NCI-H2227 (cell line): Measurements from ENCODE around the gene MTUS2.
A peak's percentile ranks its signal among the peaks of the same experiment; 100 is the strongest.

Source experiments
- DNase-seq: peaks from one replicate; lab custom pipeline; 2025; ENCODE audit not compliant: unreplicated experiment; lab: John Stamatoyannopoulos, UW

MTUS2 gene

DNA sequence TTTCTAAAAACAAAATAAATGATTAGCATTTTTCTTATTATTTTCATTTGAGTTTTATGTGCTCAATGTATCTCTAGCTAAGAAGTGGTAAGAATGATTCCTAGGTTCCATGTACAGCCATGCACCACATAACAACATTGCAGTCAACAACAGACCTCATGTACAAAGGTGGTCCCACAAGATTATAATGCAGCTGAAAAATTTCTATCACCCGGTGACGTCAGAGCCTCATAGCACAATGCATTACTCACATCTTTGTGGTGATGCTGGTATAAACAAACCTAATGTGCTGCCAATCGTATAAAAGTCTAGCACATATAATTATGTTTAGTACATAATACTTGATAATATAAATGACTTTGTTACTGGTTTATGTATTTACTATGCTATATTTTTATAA is 654.9 kb downstream of the MTUS2 start:
- DNase-seq: no peak

DNA sequence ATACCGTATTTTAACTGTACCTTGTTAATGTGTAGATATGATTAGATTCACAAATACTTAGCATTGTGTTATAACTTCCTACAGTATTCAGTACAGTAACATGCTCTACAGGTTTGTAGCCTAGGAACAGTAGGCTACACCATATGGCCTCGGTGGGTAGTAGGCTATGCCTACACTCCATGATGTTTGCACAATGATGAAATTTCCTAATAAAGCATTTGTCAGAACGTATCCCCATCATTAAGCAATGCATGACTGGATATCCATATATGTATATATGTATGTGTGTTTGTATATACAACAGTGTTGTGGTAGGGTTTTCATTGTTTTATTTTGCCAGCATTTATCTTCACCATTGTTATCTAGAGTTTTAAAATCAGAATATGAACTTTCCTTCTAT is 655.9 kb downstream of the MTUS2 start:
- DNase-seq: no peak

- peak; percentile 22 for DNase-seq
Measured at GRCh38 chr13:29479716-29480492, 659.8 kb downstream of the MTUS2 start.

GRCh38 chr13:29480893-29481525 is 660.9 kb downstream of the MTUS2 start:
- DNase-seq: no peak

GRCh38 chr13:29481603-29482002 is 661.5 kb downstream of the MTUS2 start:
- no peak for DNase-seq

DNA sequence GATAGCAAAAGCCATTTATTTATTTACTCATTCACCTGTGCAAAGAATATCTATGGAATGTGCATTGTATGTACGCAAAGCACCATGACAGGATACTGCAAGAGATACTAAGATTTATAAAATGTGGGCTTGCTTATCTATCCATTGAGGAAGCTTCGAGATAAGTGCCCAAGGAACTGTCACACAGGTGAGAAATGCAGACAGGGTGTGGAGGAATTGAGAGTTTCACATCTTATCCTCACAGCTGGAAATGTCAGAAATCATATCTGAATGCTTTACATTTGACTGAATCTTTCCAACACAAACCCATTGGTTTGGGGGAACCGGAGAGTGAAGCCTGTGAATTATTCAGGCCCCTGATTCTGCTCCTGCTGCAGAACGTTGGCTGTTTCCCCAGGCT is 662.4 kb downstream of the MTUS2 start:
- DNase-seq: no peak

GRCh38 chr13:29483211-29483610 is 663.1 kb downstream of the MTUS2 start:
- no peak for DNase-seq

GRCh38 chr13:29483623-29484022 is 663.5 kb downstream of the MTUS2 start:
- no peak for DNase-seq

- no peak for DNase-seq
Measured at GRCh38 chr13:29484236-29484635, 664.1 kb downstream of the MTUS2 start.

- DNase-seq: no peak
Measured at GRCh38 chr13:29484796-29485195, 664.7 kb downstream of the MTUS2 start.

DNA sequence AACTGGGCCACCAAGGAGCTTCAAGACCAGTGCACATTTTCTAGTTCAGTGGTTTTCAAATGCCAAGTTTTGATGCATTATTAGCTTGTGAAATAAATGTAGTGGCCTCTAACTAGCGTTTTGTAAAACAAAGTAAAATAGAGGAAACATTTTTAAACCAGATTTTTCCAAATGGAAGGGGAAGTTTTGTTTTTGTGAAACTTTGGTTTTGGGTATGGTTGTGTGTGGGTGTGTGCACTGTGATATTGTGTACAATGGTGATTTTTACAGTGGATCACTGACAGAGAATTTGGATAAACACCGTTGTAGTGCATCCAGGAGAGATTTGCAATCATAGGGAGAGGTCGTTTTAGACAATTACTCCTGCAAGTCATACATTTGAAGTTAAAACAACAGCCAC is 666.4 kb downstream of the MTUS2 start:
- no peak for DNase-seq

- DNase-seq: no peak
Measured at GRCh38 chr13:29487466-29488454, 667.6 kb downstream of the MTUS2 start.

DNA sequence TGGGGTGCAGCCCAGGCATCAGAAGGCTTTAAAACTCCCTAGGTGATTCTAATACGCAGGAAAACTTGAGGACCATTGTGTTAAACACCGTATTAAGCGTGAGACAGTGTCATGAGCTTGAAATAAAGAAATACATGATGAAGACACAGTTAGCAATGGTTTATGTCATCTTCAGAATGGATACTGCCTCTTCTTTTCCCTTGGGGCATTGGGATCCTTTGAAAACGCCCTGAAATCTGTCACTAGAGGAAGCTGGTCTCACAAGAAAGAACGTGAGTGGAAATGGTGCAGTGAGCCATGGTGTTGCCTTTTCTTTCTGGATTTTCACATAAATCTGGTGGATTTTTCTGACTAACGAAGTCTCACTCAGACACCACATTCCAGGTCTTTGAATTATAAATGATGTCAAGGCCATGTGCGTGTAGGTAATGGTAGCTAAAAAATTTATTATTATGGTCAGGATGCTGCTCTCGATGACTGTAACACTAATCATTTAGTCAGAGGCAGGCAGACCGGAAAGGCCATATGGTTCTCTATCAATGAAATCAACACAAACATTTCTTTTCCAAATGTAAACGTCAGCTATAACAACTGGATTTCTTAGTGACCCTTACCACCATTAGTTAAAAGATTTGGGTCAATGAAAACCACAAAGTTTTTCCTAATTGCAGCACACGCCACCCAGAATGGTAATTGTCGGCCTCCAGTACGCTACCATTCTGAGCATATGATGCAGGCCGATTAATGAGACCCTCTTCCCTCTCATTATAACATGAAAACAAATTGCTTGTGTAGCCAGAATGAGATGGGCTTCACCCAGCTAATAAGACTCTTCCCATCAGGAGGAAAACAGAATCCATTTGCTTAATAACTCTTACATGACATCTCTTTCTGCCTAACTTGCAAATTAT is 669.8 kb downstream of the MTUS2 start:
- DNase-seq: no peak

- no peak for DNase-seq
Measured at GRCh38 chr13:29490561-29490885, 670.4 kb downstream of the MTUS2 start.

DNA sequence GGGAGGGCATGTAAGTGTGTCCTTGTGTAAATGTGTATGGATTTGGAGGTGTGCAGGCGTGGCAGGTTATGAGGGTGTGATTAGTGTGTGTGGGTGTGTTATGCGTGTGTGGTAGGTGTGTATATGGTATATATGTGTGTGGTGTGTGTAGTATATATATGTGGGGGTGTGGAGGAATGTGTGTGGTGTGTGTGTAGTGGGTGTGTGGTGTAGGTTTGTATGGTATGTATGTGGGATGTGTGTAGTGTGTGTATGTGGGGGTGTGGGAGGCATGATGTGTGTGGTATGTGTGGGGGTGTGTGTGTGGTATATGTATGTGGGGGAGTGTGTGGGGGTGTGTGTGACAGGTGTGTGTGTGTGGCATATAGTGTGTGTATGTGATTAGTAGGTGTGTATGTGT is 671.1 kb downstream of the MTUS2 start:
- DNase-seq: no peak

GRCh38 chr13:29493796-29494195 is 673.7 kb downstream of the MTUS2 start:
- no peak for DNase-seq

DNA sequence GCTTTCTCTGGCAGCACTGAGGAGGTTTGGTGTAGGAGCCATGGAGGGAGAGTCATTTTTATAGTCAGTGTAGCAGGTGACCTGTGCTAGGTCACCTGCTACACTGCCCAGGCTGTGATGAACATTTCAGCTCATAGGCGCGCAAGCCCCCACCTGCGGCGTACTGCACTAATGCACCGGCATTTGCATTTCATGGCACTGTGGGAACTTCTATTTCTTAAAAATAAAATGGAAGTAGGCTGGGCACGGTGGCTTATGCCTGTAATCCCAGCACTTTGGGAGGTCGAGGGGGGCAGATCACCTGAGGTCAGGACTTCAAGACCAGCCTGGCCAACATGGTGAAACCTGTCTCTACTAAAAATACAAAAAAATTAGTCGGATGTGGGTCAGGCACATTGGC is 674.4 kb downstream of the MTUS2 start:
- DNase-seq: no peak

DNA sequence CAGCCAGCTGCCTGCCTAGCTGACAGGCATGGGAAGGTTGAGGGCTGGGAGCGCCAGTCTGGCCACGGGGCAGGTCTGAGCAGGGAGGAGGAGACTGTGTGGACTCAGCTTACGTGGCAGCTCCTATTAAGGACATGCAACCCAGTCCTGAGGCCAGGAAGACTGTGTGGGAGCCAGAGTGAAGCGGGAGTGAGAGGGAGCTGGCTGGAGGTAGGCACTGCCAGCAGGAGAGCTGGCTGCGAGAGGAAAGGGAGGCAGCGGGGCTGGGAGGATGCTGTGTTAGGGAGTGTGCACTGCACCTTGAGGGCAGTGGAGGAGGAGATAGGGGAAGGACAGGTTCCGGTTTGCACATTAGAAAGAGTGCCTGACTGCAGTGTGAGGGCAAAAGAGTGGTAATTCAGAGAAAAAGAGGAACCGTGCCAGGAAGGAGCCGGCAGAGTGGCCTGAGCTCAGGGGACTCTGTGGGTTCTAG is 676.1 kb downstream of the MTUS2 start:
- DNase-seq: no peak

DNA sequence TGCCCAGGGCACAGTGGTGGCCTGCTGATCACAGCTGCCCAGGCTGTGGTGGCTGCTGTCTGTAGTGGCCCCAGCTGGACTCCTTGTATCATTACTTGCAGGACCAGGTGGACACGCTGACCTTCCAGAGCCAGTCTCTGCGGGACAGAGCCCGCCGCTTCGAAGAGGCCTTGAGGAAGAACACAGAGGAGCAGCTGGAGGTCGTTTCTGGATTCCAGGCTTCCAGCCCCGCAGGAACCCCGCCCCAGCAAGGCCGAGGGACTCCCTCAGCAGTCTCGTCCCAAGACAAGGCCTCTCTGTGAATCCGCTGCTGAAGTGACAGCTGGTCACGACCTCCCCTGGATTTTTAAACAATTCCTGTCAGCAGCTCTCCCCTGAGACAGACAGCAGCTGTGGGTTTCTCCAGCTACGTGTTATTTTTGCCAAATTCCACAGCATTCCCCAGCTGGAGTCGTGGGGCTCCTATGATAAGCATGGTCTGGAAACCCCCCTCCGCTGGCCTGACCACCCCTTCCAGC is 677.1 kb downstream of the MTUS2 start:
- no peak for DNase-seq

DNA sequence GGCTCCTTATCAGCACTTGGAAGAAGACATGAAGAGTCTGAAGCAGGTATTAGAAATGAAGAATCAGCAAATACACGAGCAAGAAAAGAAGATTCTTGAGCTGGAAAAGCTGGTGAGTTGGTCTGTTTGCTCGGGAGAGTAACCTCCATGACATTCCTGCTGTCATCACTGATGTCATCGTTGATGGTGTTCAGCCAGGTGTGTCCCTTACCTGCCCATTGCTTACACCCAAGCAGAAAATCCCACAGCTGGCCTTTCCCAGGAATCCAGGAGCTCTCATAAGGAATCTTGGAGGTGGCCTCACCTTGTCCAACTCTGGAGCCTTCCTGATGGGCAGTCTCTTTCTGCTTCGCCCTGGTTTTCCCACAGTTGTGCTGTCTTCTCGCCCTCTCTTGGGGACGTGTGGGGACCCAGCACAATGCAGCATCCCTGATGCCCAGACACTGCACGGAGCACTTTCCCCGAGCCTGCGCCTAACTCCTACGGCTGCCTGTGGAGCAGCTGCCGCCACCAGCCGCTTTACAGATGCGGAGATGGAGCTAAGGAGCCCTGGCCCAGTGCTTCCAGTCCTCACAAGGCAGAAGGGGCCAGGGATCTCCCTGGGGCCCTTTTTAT is 678.4 kb downstream of the MTUS2 start:
- no peak for DNase-seq
